Activated CD4-positive, CD25-positive, alpha-beta regulatory T cell treated with anti-CD3 and anti-CD28 coated beads, Interleukin-2, amount 50 U/mL, for 24 hours (primary cell): ENCODE measurements around the gene HOXC11.
A peak's percentile ranks its signal among the peaks of the same experiment; 100 is the strongest.

Experiments used
- ATAC-seq, 2 donors: fragments of 150-1000 bp; cut with Tn5 transposase; one replicate each; pipeline ENCODE4 v1.10.0; 2021; ENCODE audit warnings: mild to moderate bottlenecking in 1 of 2, moderate library complexity in 1 of 2

HOXC11 gene

DNA sequence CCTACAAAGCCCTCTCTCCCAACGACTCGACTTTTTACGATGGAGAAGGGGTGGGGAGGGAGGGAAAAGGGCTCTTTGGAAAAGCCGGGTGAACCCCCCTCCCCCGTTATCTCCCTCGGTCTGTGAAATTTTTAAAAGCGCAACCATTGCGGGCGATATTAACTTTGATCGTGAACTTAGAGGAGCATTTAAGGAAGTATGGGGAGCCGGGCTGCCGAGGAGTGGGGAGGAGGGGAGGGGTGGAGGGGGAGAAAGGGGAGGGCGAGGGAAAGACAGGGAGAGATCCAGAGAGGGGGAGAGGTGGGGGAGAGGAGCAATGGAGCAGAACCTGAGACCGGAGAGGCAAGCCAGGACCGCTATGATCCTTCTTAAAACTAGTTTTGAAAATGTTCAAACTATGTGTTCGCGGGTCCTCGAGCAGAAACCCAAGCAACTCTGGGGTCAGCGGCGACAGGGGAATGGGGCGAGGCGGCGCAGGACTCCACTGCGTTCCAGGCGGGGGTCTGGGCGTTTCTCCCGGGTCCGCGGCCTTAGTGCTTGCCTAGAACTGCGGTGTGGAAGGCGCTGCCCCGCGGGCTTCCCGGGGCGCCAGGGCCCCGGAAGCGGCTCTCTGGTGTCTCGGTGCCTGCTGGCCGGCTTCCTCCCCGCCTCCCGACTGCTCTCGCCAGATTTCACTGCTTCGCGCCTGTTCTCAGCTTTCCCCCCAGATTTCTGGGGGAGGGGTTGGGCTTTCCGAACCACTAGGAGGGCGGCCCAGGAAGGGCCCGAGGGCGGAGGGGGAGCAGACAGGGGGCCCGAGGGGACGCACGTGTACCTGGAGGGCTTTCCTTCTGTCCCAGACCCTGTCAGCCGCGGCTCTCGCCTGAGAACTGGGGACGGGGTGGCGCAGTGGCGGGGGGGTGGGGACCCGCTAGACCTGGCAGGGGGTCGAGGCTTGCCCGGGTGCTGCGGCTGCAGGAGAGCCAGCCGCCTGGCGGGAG, 1.4 kb downstream of the HOXC11 start, which contains the start of gene HOTAIR:
Gene HOTAIR (minus strand): TSS at position 871 of the 980 bp plus-strand sequence.
- ATAC-seq: peak in 1 of 2 donors; percentile 56

DNA sequence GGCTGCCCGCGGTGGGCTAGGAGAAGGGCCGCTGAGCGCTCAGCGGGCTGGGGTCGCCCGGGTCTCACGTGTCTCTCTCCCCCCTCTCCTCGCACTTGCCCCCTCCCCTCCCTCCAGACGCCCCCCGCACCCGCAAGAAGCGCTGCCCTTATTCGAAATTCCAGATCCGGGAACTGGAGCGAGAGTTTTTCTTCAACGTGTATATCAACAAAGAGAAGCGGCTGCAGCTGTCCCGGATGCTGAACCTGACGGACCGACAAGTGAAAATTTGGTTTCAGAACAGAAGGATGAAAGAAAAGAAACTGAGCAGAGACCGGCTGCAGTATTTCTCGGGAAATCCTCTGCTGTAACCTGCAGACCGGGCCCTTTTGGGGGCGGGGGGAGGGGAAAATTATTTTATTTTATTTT, 2.1 kb downstream of the HOXC11 start:
- ATAC-seq: no peak

DNA sequence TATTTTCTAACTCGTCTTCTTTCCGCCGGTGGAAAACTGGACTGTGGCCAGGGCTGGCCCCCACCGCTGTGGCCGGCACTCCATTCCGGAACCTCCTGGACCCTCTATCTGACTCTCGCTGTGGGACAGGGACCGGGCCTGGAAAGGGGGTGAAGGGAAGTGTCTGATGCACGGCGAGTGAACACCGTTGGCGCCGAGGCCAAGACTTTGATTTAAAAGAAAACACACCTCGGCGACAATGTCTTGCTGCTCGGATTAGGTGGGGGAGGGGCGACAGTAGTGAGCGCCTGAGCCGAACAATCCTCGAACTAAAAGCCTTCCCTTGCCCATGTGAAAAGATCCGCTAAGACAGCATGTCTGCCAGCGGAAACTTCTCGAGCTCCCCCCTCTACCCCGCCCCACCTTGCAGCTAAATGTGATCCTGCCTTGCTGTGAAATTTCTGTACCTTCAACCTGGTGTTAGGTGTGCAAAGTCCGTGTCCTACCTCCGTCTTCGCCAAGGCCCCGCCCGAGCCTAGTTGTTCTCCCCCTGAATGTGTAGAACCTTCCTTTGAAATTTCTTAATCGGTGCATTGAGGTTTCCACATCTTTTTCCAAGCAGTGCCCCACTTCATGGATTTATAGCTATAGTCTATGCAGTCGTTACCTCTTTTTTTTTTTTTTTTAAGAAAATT, 2.7 kb downstream of the HOXC11 start:
- ATAC-seq: no peak

DNA sequence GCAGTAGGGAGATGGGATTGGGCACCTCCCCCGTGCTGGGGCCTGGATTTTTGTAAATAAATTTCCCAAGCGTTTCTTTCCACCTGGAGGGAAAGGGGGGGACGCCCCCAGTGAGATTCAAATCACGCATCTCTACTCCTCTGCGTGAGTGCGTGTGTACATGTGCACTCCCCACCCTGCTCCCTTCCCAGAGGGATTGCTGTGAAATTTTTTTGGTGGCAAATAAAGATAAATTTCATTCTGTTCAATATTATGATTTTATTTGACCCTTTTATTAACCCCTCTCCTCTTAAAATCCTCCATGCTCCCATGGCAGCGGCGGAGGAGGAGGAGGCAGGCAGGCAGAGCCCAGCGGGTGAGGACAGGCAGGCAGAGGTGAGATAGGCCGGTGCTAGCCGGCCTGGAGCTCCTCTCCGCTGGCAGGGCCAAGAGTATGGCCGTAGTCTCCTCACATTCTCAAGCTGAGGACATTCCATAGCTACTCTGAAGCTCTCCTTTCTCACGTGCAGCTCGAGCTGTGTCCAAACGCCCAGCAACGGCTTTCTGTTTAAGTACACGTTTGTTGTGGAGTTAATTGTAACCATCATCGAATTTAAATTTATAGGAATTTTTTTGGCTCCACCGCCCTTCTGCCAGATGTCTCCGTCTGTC, 3.4 kb downstream of the HOXC11 start:
- ATAC-seq: no peak

DNA sequence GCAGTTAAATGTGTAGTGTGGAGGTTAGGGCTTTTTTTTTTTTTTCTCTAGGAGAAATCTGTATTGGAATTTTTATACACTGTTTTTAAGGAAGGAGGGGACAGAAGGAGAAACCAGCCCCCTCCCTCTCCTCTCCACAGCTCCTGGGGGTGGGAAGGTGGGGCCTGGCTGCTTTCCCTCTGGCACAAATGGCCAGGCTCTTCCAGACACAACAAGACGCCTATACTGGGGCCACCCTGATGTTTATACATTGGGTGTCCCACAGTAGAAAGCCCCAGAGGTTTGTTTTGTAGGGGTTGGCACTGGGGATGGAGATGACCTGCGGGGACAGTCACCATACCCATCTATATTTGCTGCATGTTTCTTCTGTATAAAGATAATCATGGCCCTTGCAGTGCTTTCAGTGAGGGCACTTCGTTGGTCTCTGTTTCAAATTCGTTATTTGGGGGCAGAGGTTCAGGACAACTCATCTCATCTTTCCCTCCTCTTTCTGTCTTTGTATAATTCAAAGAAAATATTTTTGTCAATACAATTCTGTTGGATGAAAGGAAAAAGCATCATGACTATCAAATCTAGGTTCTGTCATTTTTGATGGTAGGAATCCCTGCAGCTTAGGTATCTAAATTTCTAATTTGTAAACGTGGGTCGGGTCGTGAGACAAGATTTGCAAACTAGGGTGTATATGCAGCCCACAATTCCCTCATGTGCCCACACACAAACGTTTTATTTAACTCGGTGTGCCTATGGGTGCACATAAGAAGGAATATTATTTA, 4.1 kb downstream of the HOXC11 start:
- no peak for ATAC-seq

DNA sequence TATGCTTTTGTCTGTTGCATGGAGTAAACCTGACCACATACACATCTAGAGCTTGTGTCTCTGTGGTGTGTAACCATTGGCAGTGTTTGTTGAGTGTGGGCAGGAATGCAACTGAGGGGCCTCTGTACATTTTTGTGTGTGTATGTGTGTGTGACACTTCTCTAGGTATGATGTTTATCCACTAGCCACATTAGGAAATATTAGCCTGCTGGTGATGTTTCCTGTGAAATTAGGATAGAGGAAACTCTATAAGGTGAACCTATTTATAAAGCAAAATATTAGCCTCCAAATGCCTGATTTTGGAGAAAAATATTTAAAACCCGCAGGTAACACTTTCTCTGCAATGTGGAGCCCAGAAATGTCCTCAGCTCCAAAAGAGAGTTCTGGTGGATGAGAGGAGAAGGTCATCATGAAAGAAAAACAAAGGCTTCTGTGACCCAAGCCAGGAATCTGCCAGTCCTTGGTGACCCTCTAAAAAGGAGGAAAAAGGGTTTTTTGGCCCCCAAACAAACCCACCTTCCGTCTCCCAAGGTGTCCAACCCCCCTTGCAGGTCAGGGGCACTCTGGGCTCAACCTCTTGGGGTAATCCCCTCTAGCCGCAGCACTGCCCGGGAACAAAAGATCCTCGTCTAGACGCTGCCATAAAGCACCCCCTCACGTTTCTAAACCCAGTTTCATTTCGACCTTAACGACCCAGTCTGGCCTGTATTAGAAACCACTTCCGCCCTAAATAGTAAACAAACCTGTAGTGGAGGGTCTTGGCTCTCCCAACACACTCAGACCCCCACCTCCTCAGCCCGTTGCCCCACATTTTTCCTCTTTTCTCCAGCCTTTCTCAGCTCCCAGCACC, 4.9 kb downstream of the HOXC11 start:
- no peak for ATAC-seq

DNA sequence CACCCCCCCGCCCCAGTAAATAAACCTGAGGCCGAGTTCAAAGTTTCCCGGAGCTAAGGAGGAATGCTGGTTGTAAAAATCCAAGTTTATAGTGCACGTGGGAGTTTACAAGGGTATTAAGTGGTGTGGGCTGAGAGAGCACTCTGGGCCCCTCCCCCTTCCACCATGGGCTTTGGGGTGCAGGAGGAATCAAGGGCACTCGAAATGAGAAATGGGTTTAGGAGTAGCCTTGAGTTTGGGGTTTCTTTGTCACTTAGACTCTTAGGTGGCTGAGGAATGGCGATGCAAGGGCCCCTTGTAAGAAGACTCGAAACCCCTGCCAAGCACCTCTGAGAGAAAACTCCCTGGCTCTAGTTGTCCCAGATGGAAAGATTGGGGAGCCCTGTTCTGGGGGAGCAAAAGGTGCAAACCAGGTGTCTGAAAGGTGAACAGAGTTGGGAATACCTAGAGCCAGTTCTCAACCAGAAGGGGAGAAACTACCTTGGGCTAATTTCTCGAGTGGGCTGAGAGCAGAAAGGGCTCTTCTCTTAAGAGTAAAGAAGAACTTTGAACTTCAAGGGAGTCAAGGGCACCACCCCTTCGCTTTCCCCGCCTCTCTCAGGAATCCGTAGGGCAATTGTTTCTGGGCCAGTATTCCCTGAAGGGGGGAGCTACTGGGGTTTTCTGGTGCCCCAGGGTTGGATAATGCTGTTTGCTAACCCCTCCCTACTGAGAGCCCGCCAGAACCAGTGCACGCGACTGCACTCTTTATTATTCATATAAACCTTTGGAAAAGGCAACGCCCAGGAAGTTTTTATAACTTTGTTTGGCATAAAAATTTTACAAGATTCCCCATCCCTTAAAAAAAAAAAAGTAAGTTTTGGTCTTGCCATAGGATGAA, 5.8 kb downstream of the HOXC11 start:
- no peak for ATAC-seq

DNA sequence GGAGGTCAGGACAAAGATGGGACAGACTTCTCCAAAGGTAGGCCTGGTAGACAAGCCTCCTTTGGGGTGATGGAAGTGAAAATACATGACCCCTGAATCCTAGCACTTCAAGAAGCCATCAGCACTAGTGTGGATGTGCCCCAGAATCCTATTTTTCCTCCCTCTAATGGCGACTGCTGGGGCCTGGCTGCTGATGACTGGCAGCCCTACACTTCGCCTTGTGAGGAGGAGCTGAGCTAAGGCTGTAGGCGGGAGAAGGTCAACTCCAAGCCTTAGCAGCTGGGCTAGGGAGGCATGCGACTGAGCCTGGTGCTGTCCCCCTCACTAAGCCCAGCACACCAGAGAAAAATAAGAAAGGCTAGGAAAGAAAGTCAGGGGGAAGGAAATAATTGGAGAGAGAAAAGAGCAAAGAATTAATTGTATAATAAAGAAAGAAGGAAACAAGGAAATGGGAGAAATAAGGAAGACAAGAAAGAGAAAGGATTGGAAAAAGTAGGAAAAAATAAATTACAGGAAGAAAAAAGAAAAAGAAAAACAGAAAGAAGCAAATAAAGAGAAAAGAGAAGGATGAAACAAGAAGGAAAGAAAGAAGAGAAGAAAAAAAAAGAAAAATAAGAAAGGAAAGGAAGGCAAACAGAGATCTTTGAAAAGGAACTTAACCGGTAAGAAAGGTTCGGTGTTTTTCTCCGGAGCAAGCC, 7.3 kb downstream of the HOXC11 start:
- no peak for ATAC-seq

DNA sequence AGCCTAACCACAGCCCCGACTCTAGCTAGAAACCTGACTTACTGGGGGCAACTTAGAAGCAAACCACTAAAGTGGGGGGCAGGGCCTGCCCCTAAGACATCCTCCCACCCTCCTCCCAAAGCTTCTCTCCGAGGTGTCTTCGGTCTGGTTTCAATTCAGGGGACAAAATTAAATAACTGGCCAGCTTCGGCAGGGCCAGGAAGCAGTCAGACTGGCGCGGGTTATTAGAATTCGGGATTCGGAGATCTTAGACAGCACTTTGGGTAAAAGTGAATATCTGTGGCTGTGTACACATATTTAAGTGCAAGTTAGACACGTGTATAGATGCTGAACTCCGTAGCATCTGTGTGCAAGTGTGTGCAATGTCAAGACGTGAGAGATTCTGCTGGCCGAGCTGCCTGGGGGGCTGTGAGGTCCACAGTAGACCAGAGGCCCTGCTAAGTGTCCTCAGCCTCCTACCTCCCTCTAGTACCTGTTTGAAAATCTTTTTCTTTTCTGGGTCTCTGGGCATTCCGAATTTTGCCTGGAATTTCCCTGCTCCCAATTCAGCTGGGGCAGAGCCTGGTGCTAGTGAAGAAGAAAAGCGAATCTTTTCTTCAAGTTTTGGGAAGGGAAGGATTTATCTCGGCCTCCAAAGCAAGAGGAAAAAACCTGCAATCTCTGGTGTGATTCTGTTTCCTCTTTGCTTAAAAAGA, 8.0 kb downstream of the HOXC11 start:
- ATAC-seq: no peak

DNA sequence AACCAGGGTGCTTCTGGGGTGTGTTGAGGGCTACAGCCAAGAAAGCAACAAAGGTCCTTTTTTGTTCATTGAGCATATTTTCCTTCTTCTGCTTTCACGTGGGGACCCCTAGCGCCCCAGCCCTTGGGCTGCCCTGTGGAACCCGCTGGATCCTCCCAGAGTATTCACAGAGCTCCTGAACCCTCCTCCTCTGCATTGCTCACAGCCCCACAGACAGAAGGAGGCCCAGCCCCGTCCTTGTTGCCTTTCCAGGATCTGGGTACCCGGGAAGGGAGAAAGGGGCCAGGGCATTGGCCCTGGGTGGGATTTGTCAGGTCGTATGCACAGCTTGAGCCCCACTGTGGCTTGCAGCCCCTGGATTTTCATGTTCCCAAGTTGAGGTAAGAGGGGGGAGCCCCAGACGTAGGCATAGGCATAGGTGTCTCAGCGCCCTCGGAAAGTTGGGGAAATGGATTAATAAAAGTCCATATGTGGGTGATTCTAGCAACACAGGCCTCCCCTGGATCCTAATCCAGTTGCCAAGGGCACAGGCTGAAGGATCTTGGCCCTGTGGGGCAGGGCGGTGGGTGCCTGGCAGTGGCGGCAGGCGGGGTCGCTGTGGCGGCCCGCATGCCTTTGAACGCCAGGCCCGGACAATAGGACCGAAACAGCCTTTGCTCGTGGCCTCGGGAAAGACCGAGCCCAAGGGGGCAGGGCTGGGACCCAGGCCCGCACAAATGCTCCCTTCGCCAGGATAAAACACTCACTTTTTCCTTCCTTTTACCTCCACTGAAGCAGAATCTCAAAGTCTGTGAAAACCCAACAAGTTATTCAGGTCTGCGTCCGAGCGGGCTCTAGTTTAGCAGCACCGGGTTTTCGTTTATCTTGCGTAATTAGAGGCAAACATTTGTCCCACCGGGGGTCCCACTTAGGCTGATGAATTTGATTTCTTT, 9.0 kb downstream of the HOXC11 start:
- no peak for ATAC-seq

DNA sequence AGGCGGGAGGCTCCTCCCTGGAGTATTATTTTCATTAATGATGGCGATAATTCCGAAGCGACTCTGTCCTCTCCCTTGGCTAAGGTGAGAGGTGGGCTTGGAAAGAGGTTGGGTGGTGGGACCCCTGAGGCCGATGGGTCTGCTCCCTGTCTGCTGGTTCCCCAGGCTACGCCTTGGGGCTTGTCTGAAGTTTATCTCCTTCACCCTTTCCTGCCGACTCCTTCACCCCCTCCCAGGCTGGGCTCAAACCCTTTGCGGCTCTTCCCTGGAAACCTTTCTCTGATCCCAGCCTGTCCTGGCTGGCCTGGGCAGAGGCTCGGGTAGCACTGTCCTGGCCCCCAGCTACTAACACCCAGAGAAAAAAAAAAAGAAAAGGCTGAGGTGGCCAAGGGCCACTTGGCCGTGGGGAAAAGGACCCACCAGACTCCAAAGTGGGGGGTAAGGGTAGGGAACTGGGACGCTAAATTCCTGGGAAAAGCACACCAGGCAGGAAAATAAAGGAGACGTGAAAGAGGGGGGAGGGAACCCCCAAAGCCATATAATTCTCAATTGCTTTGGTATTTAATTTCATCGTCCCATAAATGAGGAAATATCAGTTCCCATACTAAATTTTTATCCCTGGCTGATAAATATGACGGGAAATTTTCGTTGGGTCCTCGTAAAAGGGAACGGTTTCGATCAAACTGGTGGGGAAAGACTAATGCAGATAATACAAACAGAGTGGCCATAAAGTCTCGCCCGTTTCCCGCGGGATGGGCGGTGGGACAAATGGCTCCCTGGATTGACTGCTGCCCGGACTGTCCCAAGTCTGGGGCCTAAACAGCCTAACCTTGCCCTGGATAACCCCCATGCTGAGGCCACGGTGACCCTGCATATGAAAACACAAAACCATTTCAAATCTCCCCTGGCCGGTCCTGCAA, 10.0 kb downstream of the HOXC11 start:
- no peak for ATAC-seq

DNA sequence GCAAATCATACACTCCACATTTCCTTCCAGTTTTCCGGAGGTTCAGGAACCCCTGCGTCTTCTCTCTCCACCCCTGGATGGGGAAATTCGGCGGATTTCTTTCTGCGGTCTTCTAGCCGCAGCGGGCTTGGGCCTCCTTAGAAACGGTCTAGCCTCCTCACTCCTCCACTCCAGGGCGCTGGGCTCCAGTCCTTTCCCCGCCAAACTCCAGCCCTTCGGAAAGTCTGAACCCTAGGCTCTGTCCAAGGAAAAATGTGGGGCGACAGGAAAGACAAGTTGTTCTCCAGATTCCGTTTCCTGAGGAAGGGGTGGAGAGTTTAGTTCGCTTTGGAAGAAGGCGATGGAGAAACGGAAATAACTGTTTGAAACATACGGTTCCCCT, 10.6 kb downstream of the HOXC11 start:
- ATAC-seq: no peak

DNA sequence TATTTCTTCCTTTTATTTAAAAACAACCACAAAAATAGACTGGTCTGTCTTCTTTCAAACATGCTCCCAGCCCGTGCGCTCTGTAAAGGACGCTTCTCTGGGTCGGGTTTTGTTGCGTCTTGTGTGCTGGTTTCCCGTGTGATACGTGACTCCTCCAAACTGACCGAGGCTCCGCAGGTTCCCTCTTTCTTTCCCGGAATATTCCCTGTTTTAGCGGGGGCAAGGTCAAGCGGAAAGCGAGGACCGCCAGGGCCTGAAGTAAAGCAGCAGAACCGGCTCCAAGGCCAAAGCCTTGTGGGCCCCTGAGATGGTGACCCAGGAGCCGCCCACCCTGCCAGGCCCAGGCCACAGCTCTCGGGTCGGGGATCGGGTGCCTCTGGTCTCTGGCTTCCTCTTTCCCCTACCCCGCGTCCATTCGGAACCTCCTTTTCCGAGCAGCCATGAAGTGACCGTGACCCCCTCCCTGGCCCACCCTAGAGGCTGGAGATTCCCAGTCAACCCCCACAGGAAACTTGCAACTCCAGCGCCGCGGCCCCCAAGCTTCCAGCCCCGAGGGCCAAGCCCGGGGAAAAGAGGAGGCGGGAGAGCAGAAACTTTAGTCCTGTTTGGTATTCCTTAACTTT, 11.1 kb downstream of the HOXC11 start:
- ATAC-seq: no peak

DNA sequence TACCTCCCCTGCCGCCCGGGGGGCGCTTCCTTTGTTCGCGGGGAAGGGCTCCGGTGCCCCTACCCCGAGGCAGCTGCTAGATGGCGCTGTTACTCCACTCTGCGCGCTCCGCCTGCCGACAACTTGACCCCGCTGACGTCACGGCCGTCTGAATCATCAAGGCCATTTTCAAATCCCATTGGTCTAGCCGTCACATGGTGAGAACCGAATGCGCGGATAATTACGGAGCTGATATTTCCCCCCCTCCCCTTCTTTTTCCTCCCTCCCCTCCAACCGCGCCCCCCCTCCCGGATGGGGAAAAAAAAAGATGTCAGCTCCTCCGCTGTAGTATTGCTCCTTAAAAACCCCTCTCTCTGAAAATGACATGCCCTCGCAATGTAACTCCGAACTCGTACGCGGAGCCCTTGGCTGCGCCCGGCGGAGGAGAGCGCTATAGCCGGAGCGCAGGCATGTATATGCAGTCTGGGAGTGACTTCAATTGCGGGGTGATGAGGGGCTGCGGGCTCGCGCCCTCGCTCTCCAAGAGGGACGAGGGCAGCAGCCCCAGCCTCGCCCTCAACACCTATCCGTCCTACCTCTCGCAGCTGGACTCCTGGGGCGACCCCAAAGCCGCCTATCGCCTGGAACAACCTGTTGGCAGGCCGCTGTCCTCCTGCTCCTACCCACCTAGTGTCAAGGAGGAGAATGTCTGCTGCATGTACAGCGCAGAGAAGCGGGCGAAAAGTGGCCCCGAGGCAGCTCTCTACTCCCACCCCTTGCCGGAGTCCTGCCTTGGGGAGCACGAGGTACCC, 12.2 kb downstream of the HOXC11 start, which contains the start of gene HOXC10:
Gene HOXC10 (plus strand): TSS at position 246 of the 791 bp plus-strand sequence. CDS start 114 bp downstream, at position 360.
- peak in 1 of 2 donors; percentile 55 for ATAC-seq

DNA sequence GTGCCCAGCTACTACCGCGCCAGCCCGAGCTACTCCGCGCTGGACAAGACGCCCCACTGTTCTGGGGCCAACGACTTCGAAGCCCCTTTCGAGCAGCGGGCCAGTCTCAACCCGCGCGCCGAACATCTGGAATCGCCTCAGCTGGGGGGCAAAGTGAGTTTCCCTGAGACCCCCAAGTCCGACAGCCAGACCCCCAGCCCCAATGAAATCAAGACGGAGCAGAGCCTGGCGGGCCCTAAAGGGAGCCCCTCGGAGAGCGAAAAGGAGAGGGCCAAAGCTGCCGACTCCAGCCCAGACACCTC, 12.7 kb downstream of the HOXC11 start:
- no peak for ATAC-seq
